Brain microvascular endothelial cell (primary cell): Measurements from ENCODE around the gene XRCC6.

Experiments used
- DNase-seq: peaks from one replicate; pipeline ENCODE4 v3.0.0-alpha.2; 2020
- H3K27ac ChIP-seq: fragments of 250-450 bp; sonication (Bioruptor Pico); 2 replicates; pipeline ENCODE4 v1.5.1; 2020; ENCODE audit warnings: mild to moderate bottlenecking, moderate library complexity
- H3K27me3 ChIP-seq: fragments of 250-450 bp; sonication (Bioruptor Pico); replicated peaks from 2 replicates; pipeline ENCODE4 v1.5.1; 2020; ENCODE audit warnings: mild to moderate bottlenecking
- H3K36me3 ChIP-seq: fragments of 250-450 bp; sonication (Bioruptor Pico); replicated peaks from 2 replicates; pipeline ENCODE4 v1.5.1; 2020; ENCODE audit warnings: mild to moderate bottlenecking
- H3K4me3 ChIP-seq: 2 replicates; pipeline ENCODE4 v1.5.1; 2011; ENCODE audit warnings: low read depth, mild to moderate bottlenecking, control low read depth, low read length, moderate library complexity
- in situ Hi-C: cut with HindIII; loops from 2 replicates; pipeline ENCODE4 v1.10.0; 2017; ENCODE audit warnings: low sequenced_read_pairs, low pct_ligation_motif_present
- TF ChIP-seq, protein P1 (sequence below): IDR thresholded peaks from 2 replicates; pipeline ENCODE4 v1.5.1; 2011; ENCODE audit warnings: low read depth, mild to moderate bottlenecking, moderate library complexity, low read length, control low read depth, inconsistent platforms; ENCODE audit errors: missing control alignments

Gene XRCC6

DNA sequence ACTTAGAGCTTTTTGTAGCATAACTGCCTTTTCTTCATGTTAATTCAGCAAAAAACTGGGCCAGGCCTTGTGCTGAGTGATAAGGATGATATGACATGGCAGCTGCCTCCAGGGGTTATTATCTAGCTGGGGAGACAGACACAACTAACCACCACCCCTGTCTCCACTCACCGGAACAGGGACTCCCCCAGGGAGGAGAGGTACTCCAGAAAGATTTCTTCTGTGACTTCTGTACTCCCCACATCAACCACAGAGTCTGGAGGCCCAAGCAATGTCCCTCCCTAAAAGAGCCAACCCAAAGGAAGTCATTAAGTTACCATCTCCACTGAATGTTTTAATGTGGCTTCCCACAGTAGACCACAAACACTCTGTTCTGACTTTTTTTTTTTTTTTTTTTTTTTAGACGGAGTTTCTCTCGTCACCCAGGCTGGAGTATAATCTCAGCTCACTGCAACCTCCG lies 17.2 kb upstream of the XRCC6 start:
- no peak overlapping the region for H3K27ac ChIP-seq
- H3K4me3 ChIP-seq: no peak overlapping the region
- DNase-seq: no peak
- in situ Hi-C loops: no loop called here
- no peaks in the 10 kb centered on the region for H3K27me3 ChIP-seq
- peaks cover 68% of the 10 kb centered on the region for H3K36me3 ChIP-seq
- TF ChIP-seq, protein P1, sequence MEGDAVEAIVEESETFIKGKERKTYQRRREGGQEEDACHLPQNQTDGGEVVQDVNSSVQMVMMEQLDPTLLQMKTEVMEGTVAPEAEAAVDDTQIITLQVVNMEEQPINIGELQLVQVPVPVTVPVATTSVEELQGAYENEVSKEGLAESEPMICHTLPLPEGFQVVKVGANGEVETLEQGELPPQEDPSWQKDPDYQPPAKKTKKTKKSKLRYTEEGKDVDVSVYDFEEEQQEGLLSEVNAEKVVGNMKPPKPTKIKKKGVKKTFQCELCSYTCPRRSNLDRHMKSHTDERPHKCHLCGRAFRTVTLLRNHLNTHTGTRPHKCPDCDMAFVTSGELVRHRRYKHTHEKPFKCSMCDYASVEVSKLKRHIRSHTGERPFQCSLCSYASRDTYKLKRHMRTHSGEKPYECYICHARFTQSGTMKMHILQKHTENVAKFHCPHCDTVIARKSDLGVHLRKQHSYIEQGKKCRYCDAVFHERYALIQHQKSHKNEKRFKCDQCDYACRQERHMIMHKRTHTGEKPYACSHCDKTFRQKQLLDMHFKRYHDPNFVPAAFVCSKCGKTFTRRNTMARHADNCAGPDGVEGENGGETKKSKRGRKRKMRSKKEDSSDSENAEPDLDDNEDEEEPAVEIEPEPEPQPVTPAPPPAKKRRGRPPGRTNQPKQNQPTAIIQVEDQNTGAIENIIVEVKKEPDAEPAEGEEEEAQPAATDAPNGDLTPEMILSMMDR: no peak

DNA sequence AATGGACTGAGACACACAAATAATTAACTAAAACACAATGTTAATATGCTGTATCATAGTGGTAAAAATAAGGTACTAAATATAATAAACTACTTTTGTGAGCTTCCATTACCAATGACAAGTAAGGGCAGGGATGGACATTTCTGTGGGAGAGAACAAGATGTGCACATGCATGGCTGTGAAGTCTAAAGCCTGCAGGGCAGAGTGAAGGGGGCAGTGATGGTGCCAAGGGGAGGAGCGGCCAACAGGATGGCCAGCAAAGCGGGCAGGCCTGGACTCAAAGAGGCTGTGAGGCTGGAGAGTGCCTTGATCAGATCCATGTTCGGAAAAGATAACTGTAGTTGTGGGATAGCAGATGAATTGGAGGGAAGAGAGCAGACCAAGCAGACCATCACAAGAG lies 12.7 kb upstream of the XRCC6 start:
- Histone ChIP-seq H3K27ac (no peak overlapping the region), H3K4me3 (no peak overlapping the region), H3K36me3 (peaks cover 39% of the 10 kb centered on the region), H3K27me3 (no peaks in the 10 kb centered on the region)
- DNase-seq: no peak
- in situ Hi-C loops: no loop called here
- TF ChIP-seq, protein P1: no peak

DNA sequence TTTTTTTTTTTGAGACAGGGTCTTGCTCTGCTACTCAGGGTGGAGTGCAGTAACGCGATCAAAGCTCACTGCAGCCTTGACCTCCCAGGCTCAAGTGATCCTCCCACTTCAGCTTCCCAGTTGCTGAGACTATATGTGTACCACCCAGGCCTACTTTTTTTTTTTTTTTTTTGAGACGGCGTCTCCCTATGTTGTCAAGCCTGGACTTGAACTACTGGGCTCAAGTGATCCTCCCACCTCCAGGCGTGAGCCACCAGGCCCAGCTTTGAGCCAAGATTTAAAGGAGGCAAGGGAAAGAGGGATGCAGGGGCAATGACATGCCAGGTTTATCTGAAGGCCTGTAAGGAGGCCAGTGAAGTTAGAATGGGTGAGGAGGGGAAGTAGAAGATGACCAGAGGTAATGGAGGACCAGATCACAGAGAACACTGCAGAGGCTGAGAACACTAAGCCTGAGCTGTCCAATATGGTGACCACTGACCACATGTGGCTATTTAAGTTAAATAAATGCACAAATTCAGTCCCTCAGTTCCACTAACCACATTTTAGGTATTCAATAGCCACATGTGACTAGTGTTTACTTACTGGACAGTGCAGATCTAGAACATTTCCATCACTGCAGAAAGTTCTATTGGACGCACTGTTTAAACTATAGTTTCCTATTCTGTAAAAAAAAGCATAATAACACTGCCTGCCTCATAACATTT lies 8.3 kb upstream of the XRCC6 start:
- Histone ChIP-seq H3K4me3 (no peak overlapping the region), H3K36me3 (peaks cover 10% of the 10 kb centered on the region), H3K27me3 (no peaks in the 10 kb centered on the region), H3K27ac (no peak overlapping the region)
- DNase-seq: no peak
- TF ChIP-seq, protein P1: no peak
- in situ Hi-C loops: no loop called here

DNA sequence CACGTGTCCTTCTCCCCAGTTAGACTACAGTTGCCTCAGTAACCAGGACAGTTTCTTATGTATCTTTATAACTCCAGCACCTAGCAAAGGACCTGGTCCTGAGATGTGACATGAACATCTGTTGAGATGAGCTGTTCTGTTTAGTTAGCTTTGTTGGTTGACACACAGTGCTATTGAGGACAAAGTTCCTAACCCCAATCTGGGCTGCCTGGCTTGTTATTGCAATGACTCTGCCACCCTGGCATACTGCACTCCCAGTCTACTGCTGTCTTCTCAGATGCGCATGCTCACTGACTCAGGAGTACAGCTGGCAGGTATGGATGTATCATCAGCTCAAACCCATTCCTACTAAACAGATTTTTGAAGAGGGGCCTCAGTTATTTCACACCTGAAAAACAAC lies 7.6 kb upstream of the XRCC6 start:
- in situ Hi-C loops: no loop called here

DNA sequence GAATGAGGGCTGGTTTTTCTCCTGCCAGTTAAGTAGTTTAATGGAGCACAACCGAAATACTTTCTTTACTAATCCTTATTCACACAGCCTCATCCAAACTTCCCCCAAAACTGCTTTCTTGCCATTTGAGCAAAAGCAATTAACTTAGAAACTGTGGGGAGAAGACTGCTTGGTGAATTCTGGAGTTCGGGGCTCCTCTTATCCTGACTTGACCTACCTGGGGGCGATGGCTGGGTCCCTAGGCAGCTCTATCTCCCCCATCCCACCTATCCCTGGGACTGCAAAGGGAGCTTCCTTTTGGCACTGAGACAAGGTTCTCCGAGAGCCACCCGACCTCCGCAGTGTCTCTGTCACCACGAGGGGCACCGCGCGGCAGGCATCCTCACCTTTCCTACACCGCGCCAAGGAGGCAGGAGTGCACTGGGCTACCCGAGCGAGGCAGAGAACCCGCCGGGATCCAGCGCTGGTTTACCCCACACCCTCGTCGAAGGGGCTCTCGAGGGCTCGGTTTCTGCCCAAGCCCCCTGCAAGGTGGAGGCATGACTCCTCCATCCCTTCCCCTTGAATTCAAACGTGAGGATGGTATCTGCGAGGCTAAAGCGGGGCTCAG lies 1.0 kb upstream of the XRCC6 start:
- Histone ChIP-seq H3K27me3 (no peaks in the 10 kb centered on the region), H3K36me3 (peaks cover 15% of the 10 kb centered on the region), H3K4me3 (peak overlapping the region; percentile 98), H3K27ac (peak overlapping the region; percentile 73)
- in situ Hi-C loops: no loop called here
- TF ChIP-seq, protein P1: peak; percentile 28
- DNase-seq: no peak

More for the DNA sequence above, 7.6 kb upstream of the XRCC6 start:
- Histone ChIP-seq H3K27ac (no peak overlapping the region), H3K27me3 (no peaks in the 10 kb centered on the region), H3K36me3 (peaks cover 6% of the 10 kb centered on the region), H3K4me3 (no peak overlapping the region)
- no peak for DNase-seq
- TF ChIP-seq, protein P1: no peak

DNA sequence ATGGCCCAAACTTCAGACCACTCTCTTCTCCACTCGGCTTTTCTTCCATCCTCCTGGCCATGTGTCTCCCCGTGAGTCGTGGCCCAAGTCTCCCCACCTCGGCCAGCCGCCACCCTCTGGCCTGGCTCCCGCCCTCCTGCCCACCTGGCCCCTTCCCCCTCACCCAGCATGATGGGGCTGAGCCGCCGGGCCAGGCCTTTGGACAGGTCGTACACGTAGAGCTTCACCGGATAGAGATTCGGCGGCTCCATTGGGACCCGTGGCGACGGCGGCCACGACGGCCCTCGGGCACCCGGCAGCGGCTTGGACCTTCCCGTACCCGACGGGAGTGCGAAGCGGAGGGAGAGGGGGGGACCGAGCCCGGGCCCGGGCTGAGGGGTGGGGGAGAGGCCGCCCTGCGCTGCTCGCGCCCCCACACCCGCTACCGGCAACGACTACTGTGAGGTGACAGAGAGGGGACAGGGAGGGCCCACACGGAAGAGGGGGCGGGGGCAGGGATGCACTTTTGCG lies 451 bp upstream of the XRCC6 start, which contains the start of gene DESI1:
Gene DESI1 (minus strand): TSS at position 455 of the 510 bp plus-strand sequence. CDS start 204 bp downstream, at position 251.
- H3K36me3 ChIP-seq: peaks cover 20% of the 10 kb centered on the region
- TF ChIP-seq, protein P1: no peak
- in situ Hi-C loops: no loop called here
- no peak for DNase-seq
- H3K27ac ChIP-seq: peak within 1 kb of the TSS; percentile 92
- peak within 1 kb of the TSS; percentile 98 for H3K4me3 ChIP-seq
- H3K27me3 ChIP-seq: no peaks in the 10 kb centered on the region
